Stimulated activated CD4-positive, alpha-beta T cell treated with anti-CD3 and anti-CD28 coated beads, TNF-alpha, amount 100 ng/mL, for 1 hour (primary cell): ENCODE data around the gene SRSF6.
"Not testable (repeated sequence)": the region's sequence is repeated elsewhere in the genome, so short reads cannot be mapped to it uniquely, and the experiment has no call there.

Source experiments
- DNase-seq, 3 donors: peaks; one replicate each; pipeline ENCODE4 v3.0.0-alpha.2; 2020; ENCODE audit warnings: low read depth in 3 of 3, low spot score in 1 of 3

SRSF6 gene

GRCh38 chr20:43448748-43449535 is 8.8 kb upstream of the SRSF6 start:
- peak in 2 of 3 donors; percentile 13 to 18 for DNase-seq

- no peak for DNase-seq
Observed at GRCh38 chr20:43450841-43451799, 6.6 kb upstream of the SRSF6 start.

- DNase-seq, result no peak
Observed at GRCh38 chr20:43452404-43453126, 5.1 kb upstream of the SRSF6 start.

GRCh38 chr20:43456252-43456651 is 1.4 kb upstream of the SRSF6 start:
- not testable (repeated sequence) for DNase-seq

- DNase-seq, result peak; percentile 45 to 66 (median 63)
Observed at GRCh38 chr20:43456809-43457639, 672 bp upstream of the SRSF6 start.

- DNase-seq, result no peak
Observed at GRCh38 chr20:43458422-43458924, 777 bp downstream of the SRSF6 start.

- DNase-seq, result no peak
Observed at GRCh38 chr20:43459022-43459942, 1.6 kb downstream of the SRSF6 start.

GRCh38 chr20:43460172-43460829 is 2.6 kb downstream of the SRSF6 start:
- DNase-seq, result no peak

GRCh38 chr20:43460830-43461200 is 3.1 kb downstream of the SRSF6 start:
- no peak for DNase-seq

GRCh38 chr20:43461894-43462659 is 4.4 kb downstream of the SRSF6 start:
- no peak for DNase-seq

GRCh38 chr20:43462660-43463526 is 5.2 kb downstream of the SRSF6 start:
- DNase-seq, result no peak

GRCh38 chr20:43463527-43464218 is 6.0 kb downstream of the SRSF6 start:
- DNase-seq, result no peak

GRCh38 chr20:43464219-43464790 is 6.6 kb downstream of the SRSF6 start:
- no peak for DNase-seq

- no peak for DNase-seq
Observed at GRCh38 chr20:43465625-43465943, 7.9 kb downstream of the SRSF6 start.

GRCh38 chr20:43467589-43467988 is 9.9 kb downstream of the SRSF6 start:
- DNase-seq, result no peak

GRCh38 chr20:43472671-43473380 is 15.1 kb downstream of the SRSF6 start:
- DNase-seq, result no peak
